HG03103 (cell line): ENCODE measurements around the gene TUB.

Source experiments
- ATAC-seq: cut with Tn5 transposase; IDR thresholded peaks from one replicate; pipeline ENCODE4 v1.9.1; 2021; ENCODE audit warnings: low read depth; ENCODE audit not compliant: unreplicated experiment

The TUB gene

GRCh38 chr11:8103909-8104308 lies 22.9 kb downstream of the TUB start:
- no peak for ATAC-seq

- no peak for ATAC-seq
Measured at GRCh38 chr11:8105133-8105532, 24.1 kb downstream of the TUB start.

DNA sequence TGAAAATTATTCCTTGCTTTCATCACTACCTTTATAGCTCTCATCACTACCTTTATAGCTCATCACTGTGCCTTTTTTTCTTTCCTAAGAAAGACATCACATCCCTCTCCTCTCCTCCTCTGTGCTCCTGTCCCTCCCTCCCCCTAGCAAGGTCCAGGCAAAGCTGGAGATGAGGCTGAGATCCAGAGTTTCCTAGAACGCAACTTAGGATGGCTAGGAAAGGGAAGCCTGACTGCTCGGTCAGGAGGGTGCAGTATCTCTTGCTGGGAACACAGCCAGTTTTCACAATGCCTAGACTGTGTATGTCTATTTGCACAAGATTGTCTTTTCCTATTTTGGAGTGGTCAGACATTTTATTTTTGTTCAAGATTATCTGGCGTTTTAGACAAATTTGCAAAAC lies 24.7 kb downstream of the TUB start:
- no peak for ATAC-seq

GRCh38 chr11:8106679-8107078 lies 25.7 kb downstream of the TUB start:
- no peak for ATAC-seq

DNA sequence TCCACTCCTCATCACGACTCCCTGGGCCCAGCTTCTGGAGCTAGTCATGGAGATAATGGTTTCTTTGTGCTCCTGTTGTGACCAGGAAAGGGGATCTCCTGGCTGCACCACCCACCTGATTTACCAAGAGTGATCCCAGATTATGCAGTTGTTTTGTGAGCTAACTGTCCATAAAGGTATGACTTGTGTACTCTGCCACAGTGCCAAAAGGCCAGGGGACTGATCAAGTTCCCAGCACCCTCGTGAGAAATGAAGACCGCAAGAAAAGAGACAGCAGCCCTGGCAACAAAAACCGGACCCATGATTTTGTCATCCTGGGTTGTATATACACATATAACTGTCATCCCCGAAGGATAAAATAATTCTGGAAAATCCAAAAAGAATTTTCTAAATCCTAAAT lies 26.6 kb downstream of the TUB start:
- ATAC-seq: no peak

DNA sequence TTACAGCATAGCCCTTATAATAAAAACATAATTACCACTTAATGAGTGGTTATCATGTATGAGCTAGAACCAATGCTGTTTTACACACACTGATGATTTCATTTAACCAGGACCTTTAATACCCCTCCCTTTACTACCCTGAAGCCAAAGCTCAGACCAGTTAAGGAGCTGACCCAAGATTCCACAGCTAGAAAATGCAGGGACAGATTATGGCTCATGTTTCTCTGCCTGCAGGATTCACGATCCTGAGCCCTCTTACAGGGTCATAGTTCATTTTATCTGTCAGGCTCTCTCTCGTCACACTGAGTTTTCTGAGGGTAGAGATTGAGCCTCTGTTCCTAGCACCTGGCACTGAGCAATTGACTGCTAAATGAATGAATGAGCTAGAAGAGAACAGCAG lies 27.4 kb downstream of the TUB start:
- no peak for ATAC-seq

GRCh38 chr11:8109675-8110074 lies 28.7 kb downstream of the TUB start:
- no peak for ATAC-seq

DNA sequence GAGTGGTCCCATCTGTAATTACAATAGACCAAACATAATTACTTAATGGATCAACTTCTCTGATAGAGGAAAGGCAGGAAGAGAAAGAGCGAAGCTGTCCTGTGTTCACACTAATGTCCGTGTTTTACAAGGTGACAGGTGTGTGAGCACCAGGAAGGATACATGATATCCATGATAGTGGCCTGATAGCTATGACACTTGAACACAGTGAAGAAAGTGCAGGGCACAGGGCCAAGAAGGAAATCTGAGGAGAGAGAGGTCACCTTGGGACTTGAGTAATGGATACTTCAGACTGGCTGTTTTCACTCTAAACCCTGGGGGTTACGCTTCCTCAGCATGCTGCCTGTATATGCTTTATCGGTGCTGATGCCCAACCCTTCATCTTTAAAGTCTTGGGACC lies 29.4 kb downstream of the TUB start:
- ATAC-seq: no peak

- no peak for ATAC-seq
Measured at GRCh38 chr11:8111636-8112035, 30.6 kb downstream of the TUB start.

DNA sequence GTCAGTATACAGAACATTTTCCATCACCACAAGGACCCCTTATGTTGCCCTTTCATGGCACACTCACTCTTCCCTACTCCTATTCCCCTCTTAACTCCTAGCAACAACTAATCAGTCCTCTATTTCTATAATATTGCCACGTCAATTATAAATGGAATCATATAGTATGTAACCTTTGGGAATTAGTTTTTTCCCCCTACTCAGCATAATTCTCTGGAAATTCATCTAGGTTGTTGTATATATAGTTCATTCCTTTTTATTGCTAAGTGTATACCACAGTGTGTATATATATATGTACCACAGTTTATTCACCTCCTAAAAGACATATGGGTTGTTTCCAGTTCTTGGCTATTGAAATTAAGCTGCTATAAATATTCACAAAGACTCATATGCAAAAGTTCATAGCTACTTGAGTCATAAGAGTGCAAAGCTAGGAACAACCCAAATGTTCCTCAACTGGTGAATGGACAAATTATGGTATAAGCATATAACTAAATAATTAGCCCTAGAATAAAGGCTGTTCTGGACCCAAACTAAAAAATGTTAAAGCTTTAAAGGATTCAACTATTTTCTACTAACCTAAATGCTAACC lies 41.3 kb downstream of the TUB start:
- ATAC-seq: no peak

DNA sequence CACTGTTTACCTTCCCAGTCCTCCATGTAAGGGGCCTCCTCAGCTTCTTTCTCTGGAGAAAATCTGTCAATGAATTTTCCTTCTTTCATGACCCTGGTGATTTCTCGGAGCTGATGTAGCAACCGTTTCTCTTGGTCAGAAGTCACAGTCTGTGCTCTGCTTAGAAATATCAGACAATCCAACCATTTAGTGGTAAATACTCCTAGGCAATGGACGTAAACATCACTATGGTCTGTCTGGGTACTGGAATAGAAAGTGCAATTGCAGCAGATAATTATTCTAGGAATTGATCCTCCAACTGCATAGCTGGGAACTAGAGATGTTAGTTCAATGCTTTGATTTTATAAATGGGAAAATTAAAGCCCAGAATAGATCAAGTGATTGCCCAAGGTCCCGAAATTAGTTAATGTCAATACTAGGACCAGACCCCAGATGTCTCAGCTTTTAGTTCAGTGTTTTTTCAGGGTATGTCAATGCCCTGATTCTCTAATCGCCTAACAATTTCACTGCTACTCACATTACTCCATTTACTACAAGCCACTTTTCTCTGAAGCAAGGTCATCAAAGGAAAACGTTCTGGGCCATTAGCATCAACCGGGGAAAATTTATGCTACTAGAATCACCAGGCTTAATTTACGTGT lies 45.8 kb downstream of the TUB start:
- ATAC-seq: no peak

- no peak for ATAC-seq
Measured at GRCh38 chr11:8127447-8127846, 46.4 kb downstream of the TUB start.

DNA sequence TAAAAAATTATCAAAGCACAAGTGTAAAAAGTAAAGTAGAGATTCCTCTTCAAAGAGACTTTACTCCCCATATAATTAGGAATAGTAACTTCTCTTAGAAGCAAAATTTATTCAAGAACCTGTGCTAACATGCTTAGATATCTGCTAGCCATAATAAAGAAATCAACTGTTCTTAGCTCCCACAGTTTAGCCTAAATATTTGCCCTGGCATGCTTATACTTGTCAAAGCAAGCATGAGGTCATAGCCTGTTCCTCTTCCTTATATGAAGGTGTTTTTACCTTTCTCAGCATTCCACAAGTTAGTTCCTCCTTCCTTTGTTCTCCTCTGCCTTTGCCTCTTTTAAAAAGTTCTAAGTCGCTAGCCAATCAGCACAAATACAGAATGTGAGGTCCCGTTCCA lies 57.5 kb downstream of the TUB start:
- ATAC-seq: no peak

DNA sequence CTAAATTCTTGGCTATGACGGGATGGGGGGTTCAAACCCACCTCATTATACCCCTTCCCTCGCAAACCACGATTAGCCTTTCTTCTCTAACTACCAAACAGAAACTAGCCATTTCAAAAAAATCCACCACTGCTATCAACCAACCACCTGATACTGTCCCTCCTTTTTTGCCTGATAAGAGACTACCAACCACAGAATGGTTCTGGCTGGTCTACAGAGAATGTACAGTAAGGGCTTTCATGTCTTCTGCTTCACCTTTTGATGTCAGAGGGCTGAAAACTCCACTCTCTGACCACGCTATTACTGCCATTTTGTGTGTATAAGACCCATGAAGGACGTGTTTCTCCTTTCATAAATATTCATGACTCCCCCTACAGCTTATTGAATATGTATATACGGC lies 68.7 kb downstream of the TUB start:
- no peak for ATAC-seq
